ENCODE measurements around the gene LMO7. TPM values are rescaled to one million over a fixed set of nuclear protein-coding genes. Genes with fewer than 3 reads are reported as not detected.

Gene LMO7
- total and polyA plus RNA-seq, 2 of the 13 experiments (the other 11 are each of a cell fraction or from before 2014, with no cell fraction given): 34.0 to 121 TPM

DNA sequence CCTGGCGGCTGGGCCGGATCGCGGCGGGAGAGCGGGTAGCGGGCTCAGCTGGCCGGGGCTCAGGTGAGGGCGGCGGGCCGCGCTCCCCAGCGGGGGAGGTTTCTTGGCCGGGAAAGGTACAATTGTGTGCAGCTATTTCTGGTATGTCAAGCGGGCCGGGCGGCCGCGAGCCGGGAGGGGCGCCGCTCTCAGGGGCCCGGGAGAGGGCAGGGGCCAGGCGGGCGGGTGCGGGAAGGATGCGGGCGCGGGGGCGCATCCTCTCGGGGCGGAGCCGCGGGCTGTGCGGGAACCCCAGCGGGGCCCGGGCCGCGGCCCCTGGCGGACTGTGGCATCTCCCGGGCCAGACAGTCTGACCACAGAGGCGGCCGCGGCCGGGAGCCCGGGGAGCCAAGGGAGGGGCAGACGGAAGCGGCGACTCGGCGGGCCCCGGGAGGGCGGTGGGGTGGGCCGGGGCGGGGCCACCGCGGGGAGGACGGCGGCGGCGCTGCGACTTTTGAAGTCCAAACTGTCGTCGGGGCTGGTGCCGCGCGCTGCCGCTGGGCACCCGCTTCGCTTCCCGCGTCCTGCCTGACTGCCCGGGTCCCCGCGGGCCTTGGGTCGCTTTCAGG, at the start of gene LMO7 (continued):
- TF ChIP-seq IRX3 (CRISPR knock-in tag; IDR thresholded peaks at IDR 0.05; ENCODE audit: borderline replicate concordance, low read depth) (0 out of 2 replicates have a peak, but pooled peaks have one; percentile 33), ONECUT2 (CRISPR knock-in tag; IDR thresholded peaks at IDR 0.05) (0 out of 2 replicates have a peak, but pooled peaks have one; percentile 10), PLRG1 (conservative IDR thresholded peaks at IDR 0.05) (no peak), ZNF263 (CRISPR knock-in tag; IDR thresholded peaks at IDR 0.05) (0 out of 2 replicates have a peak, but pooled peaks have one; percentile 25), HOXD1 (CRISPR knock-in tag; IDR thresholded peaks at IDR 0.05) (no peak), ZNF670 (CRISPR knock-in tag; IDR thresholded peaks at IDR 0.05; ENCODE audit: borderline replicate concordance) (peak; percentile 33; the same call in 1 of the 2 replicates), ZNF296 (CRISPR knock-in tag; conservative IDR thresholded peaks at IDR 0.05) (0 out of 2 replicates have a peak, but pooled peaks have one; percentile 3), HNRNPK (IDR thresholded peaks at IDR 0.05; ENCODE audit: low read depth, low read length, poor library complexity, severe bottlenecking) (peak; percentile 48), RBFOX2 (IDR thresholded peaks at IDR 0.05; ENCODE audit: low read depth, low read length) (peak; percentile 39), ZFX (CRISPR knock-in tag; IDR thresholded peaks at IDR 0.05; ENCODE audit: low read depth) (no peak), BRD4 (CRISPR knock-in tag; IDR thresholded peaks at IDR 0.05) (0 out of 2 replicates have a peak, but pooled peaks have one; percentile 20), ZNF547 (CRISPR knock-in tag; IDR thresholded peaks at IDR 0.05) (peak; percentile 4; the same call in 1 of the 2 replicates), ZBTB20 (CRISPR knock-in tag; IDR thresholded peaks at IDR 0.05; ENCODE audit: borderline replicate concordance, low read depth) (no peak), ZNF335 (CRISPR knock-in tag; IDR thresholded peaks at IDR 0.05) (no peak)
- TF ChIP-seq, protein P1, sequence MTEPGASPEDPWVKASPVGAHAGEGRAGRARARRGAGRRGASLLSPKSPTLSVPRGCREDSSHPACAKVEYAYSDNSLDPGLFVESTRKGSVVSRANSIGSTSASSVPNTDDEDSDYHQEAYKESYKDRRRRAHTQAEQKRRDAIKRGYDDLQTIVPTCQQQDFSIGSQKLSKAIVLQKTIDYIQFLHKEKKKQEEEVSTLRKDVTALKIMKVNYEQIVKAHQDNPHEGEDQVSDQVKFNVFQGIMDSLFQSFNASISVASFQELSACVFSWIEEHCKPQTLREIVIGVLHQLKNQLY (CRISPR knock-in tag; IDR thresholded peaks at IDR 0.05): no peak
- TF ChIP-seq, protein P2, sequence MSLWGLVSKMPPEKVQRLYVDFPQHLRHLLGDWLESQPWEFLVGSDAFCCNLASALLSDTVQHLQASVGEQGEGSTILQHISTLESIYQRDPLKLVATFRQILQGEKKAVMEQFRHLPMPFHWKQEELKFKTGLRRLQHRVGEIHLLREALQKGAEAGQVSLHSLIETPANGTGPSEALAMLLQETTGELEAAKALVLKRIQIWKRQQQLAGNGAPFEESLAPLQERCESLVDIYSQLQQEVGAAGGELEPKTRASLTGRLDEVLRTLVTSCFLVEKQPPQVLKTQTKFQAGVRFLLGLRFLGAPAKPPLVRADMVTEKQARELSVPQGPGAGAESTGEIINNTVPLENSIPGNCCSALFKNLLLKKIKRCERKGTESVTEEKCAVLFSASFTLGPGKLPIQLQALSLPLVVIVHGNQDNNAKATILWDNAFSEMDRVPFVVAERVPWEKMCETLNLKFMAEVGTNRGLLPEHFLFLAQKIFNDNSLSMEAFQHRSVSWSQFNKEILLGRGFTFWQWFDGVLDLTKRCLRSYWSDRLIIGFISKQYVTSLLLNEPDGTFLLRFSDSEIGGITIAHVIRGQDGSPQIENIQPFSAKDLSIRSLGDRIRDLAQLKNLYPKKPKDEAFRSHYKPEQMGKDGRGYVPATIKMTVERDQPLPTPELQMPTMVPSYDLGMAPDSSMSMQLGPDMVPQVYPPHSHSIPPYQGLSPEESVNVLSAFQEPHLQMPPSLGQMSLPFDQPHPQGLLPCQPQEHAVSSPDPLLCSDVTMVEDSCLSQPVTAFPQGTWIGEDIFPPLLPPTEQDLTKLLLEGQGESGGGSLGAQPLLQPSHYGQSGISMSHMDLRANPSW (CRISPR knock-in tag; IDR thresholded peaks at IDR 0.05; ENCODE audit: borderline replicate concordance): no peak
- TF ChIP-seq, protein P3, sequence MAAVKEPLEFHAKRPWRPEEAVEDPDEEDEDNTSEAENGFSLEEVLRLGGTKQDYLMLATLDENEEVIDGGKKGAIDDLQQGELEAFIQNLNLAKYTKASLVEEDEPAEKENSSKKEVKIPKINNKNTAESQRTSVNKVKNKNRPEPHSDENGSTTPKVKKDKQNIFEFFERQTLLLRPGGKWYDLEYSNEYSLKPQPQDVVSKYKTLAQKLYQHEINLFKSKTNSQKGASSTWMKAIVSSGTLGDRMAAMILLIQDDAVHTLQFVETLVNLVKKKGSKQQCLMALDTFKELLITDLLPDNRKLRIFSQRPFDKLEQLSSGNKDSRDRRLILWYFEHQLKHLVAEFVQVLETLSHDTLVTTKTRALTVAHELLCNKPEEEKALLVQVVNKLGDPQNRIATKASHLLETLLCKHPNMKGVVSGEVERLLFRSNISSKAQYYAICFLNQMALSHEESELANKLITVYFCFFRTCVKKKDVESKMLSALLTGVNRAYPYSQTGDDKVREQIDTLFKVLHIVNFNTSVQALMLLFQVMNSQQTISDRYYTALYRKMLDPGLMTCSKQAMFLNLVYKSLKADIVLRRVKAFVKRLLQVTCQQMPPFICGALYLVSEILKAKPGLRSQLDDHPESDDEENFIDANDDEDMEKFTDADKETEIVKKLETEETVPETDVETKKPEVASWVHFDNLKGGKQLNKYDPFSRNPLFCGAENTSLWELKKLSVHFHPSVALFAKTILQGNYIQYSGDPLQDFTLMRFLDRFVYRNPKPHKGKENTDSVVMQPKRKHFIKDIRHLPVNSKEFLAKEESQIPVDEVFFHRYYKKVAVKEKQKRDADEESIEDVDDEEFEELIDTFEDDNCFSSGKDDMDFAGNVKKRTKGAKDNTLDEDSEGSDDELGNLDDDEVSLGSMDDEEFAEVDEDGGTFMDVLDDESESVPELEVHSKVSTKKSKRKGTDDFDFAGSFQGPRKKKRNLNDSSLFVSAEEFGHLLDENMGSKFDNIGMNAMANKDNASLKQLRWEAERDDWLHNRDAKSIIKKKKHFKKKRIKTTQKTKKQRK (IDR thresholded peaks at IDR 0.05; ENCODE audit: low read length): no peak

All from HepG2 (cell line).